SK-N-SH (cell line): ENCODE results near the gene LCOR. TPM values are rescaled to one million over a fixed set of nuclear protein-coding genes. Genes with fewer than 3 reads are reported as not detected.

Experiments used
- CTCF ChIA-PET: fragments of 300-600, 350-600 bp; formaldehyde crosslinking; extraction: SDS; loops from one replicate; lab custom pipeline; 2021; lab: Yijun Ruan, JAX
- POLR2A ChIA-PET: fragments of 350-600 bp; sonication (Branson Sonifier 250); formaldehyde crosslinking; extraction: SDS; loops from one replicate; lab custom pipeline; 2020; ENCODE audit warnings: antibody characterized with exemption, inconsistent platforms; lab: Yijun Ruan, JAX
- DNase-seq: peaks from one replicate; pipeline ENCODE4 v3.0.0; 2012
- H2AFZ ChIP-seq: fragments of 200-600 bp; sonication (generic); 2 replicates; pipeline ENCODE4 v1.8.1; 2016; ENCODE audit warnings: antibody characterized with exemption, mild to moderate bottlenecking, low read depth
- H3F3A ChIP-seq: fragments of 200-600 bp; sonication (generic); replicated peaks from 2 replicates; pipeline ENCODE3; 2016; ENCODE audit warnings: antibody characterized with exemption, mild to moderate bottlenecking; ENCODE audit not compliant: insufficient read depth
- H3K27ac ChIP-seq, 2 experiments: fragments of 200-500 bp in 1 of 2; fragments of 200-600 bp in 1 of 2; sonication (Bioruptor generic) in 1 of 2; sonication (generic), shearing (Covaris generic) in 1 of 2; 2 replicates each; pipeline versions ENCODE4 v1.5.1 to v1.6.1; 2014 to 2016; ENCODE audit warnings: low read depth in 2 of 2, inconsistent platforms in 1 of 2, low read length in 1 of 2, mild to moderate bottlenecking in 1 of 2, mixed read lengths in 1 of 2
- H3K27me3 ChIP-seq: fragments of 200-600 bp; sonication (generic), shearing (Covaris generic); 2 replicates; pipeline ENCODE4 v1.6.1; 2016; ENCODE audit warnings: mixed run types; ENCODE audit not compliant: insufficient read depth
- H3K36me3 ChIP-seq, 2 experiments: fragments of 200-500 bp in 1 of 2; fragments of 200-600 bp in 1 of 2; sonication (Bioruptor generic) in 1 of 2; sonication (generic) in 1 of 2; replicated peaks in 1 of 2; 2 replicates each; pipeline versions ENCODE3 to v1.5.1; 2014 to 2016; ENCODE audit warnings: low read length in 1 of 2, mild to moderate bottlenecking in 1 of 2; ENCODE audit not compliant: insufficient read depth in 2 of 2, control insufficient read depth in 1 of 2
- H3K4me1 ChIP-seq, 2 experiments: fragments of 200-500 bp in 1 of 2; fragments of 200-600 bp in 1 of 2; sonication (Bioruptor generic) in 1 of 2; sonication (generic), shearing (Covaris generic) in 1 of 2; 2 replicates each; pipeline versions ENCODE4 v1.5.1 to v1.6.1; 2014 to 2016; ENCODE audit warnings: low read depth in 1 of 2, low read length in 1 of 2, mixed run types in 1 of 2; ENCODE audit not compliant: insufficient read depth in 2 of 2, control insufficient read depth in 1 of 2
- H3K4me2 ChIP-seq: fragments of 200-600 bp; sonication (generic), shearing (Covaris generic); 2 replicates; pipeline ENCODE4 v1.6.1; 2017; ENCODE audit warnings: mixed run types
- H3K4me3 ChIP-seq, 2 experiments: fragments of 200-500 bp in 1 of 2; fragments of 200-600 bp in 1 of 2; sonication (Bioruptor generic) in 1 of 2; sonication (generic), shearing (Covaris generic) in 1 of 2; 2 replicates each; pipeline versions ENCODE4 v1.5.1 to v1.8.1; 2014 to 2016; ENCODE audit warnings: low read depth in 2 of 2, inconsistent platforms in 1 of 2, low read length in 1 of 2, mild to moderate bottlenecking in 1 of 2, mixed read lengths in 1 of 2, moderate library complexity in 1 of 2
- H3K79me2 ChIP-seq: fragments of 200-600 bp; sonication (generic); 2 replicates; pipeline ENCODE4 v1.8.1; 2017; ENCODE audit warnings: mild to moderate bottlenecking; ENCODE audit not compliant: insufficient read depth
- H3K9ac ChIP-seq: fragments of 200-600 bp; sonication (generic); 2 replicates; pipeline ENCODE4 v1.6.1; 2017; ENCODE audit warnings: mixed run types
- H3K9me2 ChIP-seq: fragments of 200-600 bp; sonication (generic); 2 replicates; pipeline ENCODE4 v1.6.1; 2017; ENCODE audit warnings: mixed run types
- H3K9me3 ChIP-seq: fragments of 200-600 bp; sonication (generic); 2 replicates; pipeline ENCODE4 v1.6.1; 2017; ENCODE audit warnings: mixed run types, mild to moderate bottlenecking, moderate library complexity
- H4K20me1 ChIP-seq: fragments of 200-600 bp; sonication (generic); 2 replicates; pipeline ENCODE4 v1.6.1; 2017; ENCODE audit warnings: mild to moderate bottlenecking, mixed run types; ENCODE audit not compliant: insufficient read depth
- CHD2 ChIP-seq: fragments of 150-350 bp; IDR thresholded peaks from 2 replicates; pipeline ENCODE4 v1.6.1; 2018; ENCODE audit warnings: low read length; ENCODE audit not compliant: partially characterized antibody
- EP300 ChIP-seq, 2 experiments: IDR thresholded peaks; 2 replicates each; pipeline versions ENCODE4 v1.4.0 to v1.6.1; 2012; ENCODE audit warnings: borderline replicate concordance in 1 of 2, low read depth in 1 of 2, low read length in 1 of 2
- FOXM1 ChIP-seq: IDR thresholded peaks from 2 replicates; pipeline ENCODE4 v1.4.0; 2012; ENCODE audit warnings: low read depth, mild to moderate bottlenecking
- GABPA ChIP-seq: IDR thresholded peaks from 2 replicates; pipeline ENCODE4 v1.4.0; 2012; ENCODE audit warnings: low read depth, mild to moderate bottlenecking
- GATA2 ChIP-seq: sonication (generic); formaldehyde crosslinking; IDR thresholded peaks from 2 replicates; pipeline ENCODE4 v1.5.0; 2020; ENCODE audit warnings: mild to moderate bottlenecking, missing genetic modification reagents
- IRF3 ChIP-seq: fragments of 150-350 bp; IDR thresholded peaks from 2 replicates; pipeline ENCODE4 v1.6.1; 2016; ENCODE audit warnings: mild to moderate bottlenecking, low read depth, low read length
- MEF2A ChIP-seq: IDR thresholded peaks from 2 replicates; pipeline ENCODE4 v1.4.0; 2012; ENCODE audit warnings: low read depth, borderline replicate concordance
- NFIC ChIP-seq: IDR thresholded peaks from 2 replicates; pipeline ENCODE4 v1.4.0; 2012; ENCODE audit warnings: borderline replicate concordance
- RAD21 ChIP-seq: IDR thresholded peaks from 2 replicates; pipeline ENCODE4 v1.6.1; 2012; ENCODE audit warnings: mild to moderate bottlenecking, low read length
- REST ChIP-seq: IDR thresholded peaks from 2 replicates; pipeline ENCODE4 v1.6.1; 2012; ENCODE audit warnings: mild to moderate bottlenecking, low read depth, low read length, moderate library complexity
- RFX5 ChIP-seq: IDR thresholded peaks from 2 replicates; pipeline ENCODE4 v1.6.1; 2012; ENCODE audit warnings: mild to moderate bottlenecking, improper control_type of control experiment, low read length
- RXRA ChIP-seq: IDR thresholded peaks from 2 replicates; pipeline ENCODE4 v1.4.0; 2012; ENCODE audit warnings: low read depth, mild to moderate bottlenecking, borderline replicate concordance
- SIN3A ChIP-seq: IDR thresholded peaks from 2 replicates; pipeline ENCODE4 v1.6.1; 2012; ENCODE audit warnings: low read depth, mild to moderate bottlenecking, low read length, moderate library complexity, borderline replicate concordance
- TAF1 ChIP-seq: IDR thresholded peaks from 2 replicates; pipeline ENCODE4 v1.6.1; 2012; ENCODE audit warnings: low read depth, mild to moderate bottlenecking, low read length, moderate library complexity, borderline replicate concordance
- TCF12 ChIP-seq: IDR thresholded peaks from 2 replicates; pipeline ENCODE4 v1.4.0; 2012
- YY1 ChIP-seq: IDR thresholded peaks from 2 replicates; pipeline ENCODE4 v1.4.0; 2012; ENCODE audit warnings: low read depth, mild to moderate bottlenecking
- WGBS: methylation state at CpG from one replicate; pipeline ENCODE4 v1.1.6; 2017; ENCODE audit warnings: low lambda C conversion rate; 5-methylcytosine and 5-hydroxymethylcytosine counted together
- polyA plus RNA-seq, 3 experiments: library from polyadenylated mRNA; depleted of rRNA; stranded (reverse); fragments of >200 nt; gene quantifications; 2 replicates each; pipeline ENCODE4 v1.2.3, GENCODE V29; 2012

The LCOR gene
- polyA plus RNA-seq, 1 of the 3 experiments (the other 2 are of a cell fraction): 1.9 TPM

GRCh38 chr10:97002670-97003069, 170.6 kb downstream of the LCOR start:
- no CpG with 5 or more reads among the region's 16 CpGs for WGBS
- ChIA-PET CTCF (interaction anchor here (1.0 to 1.3 kb wide), 5 partner anchors 8 to 34 kb away, joined by 3 read pairs; no protein-coding TSS in a partner anchor), POLR2A (no interaction called here)
- no peaks in the 10 kb centered on the region for H3K79me2 ChIP-seq
- no peak overlapping the region for H3K4me2 ChIP-seq
- no peaks in the 10 kb centered on the region for H4K20me1 ChIP-seq
- H3K27me3 ChIP-seq: no peaks in the 10 kb centered on the region
- H3F3A ChIP-seq: no peaks in the 10 kb centered on the region
- no peak overlapping the region for H3K4me3 ChIP-seq
- no peak for TF ChIP-seq GABPA
- TF ChIP-seq EP300 (IDR thresholded peaks at IDR 0.05; ENCODE audit: borderline replicate concordance in 1 of 2, low read depth in 1 of 2, low read length in 1 of 2): no peak
- no peak for TF ChIP-seq CHD2
- no peak for TF ChIP-seq TCF12
- no peak for TF ChIP-seq FOXM1
- TF ChIP-seq RXRA: no peak
- TF ChIP-seq IRF3: no peak
- no peak for TF ChIP-seq SIN3A
- TF ChIP-seq RFX5: no peak
- TF ChIP-seq RAD21: no peak
- no peak for TF ChIP-seq GATA2 (CRISPR knock-in tag)
- TF ChIP-seq YY1: no peak
- TF ChIP-seq NFIC: no peak
- no peak for TF ChIP-seq TAF1
- no peak for TF ChIP-seq MEF2A
- TF ChIP-seq REST: no peak
- H3K9me2 ChIP-seq: no peaks in the 10 kb centered on the region
- H3K4me1 ChIP-seq: peaks cover 0 to 5% of the 10 kb centered on the region in 2 experiments; a peak in 1 of 4 replicates
- H3K9ac ChIP-seq: no peak overlapping the region
- no peak overlapping the region for H2AFZ ChIP-seq
- no peaks in the 10 kb centered on the region for H3K36me3 ChIP-seq
- no peak overlapping the region for H3K27ac ChIP-seq
- DNase-seq: no peak
- peaks cover 6% of the 10 kb centered on the region; the same call in 1 of the 2 replicates for H3K9me3 ChIP-seq
